IPS-18a (cell line): ENCODE measurements around the gene ACSS1.

ENCODE experiments used
- H3K27ac ChIP-seq: one replicate; pipeline ENCODE4 v1.5.1; 2013; ENCODE audit warnings: low read length
- H3K27me3 ChIP-seq: one replicate; pipeline ENCODE4 v1.6.1; 2013; ENCODE audit warnings: mild to moderate bottlenecking, low read length; ENCODE audit not compliant: control insufficient read depth, insufficient read depth
- H3K36me3 ChIP-seq: one replicate; pipeline ENCODE4 v1.6.1; 2013; ENCODE audit warnings: low read depth, low read length; ENCODE audit not compliant: control insufficient read depth
- H3K4me1 ChIP-seq: one replicate; pipeline ENCODE4 v1.6.1; 2013; ENCODE audit warnings: low read depth, low read length; ENCODE audit not compliant: control insufficient read depth
- H3K4me3 ChIP-seq: one replicate; pipeline ENCODE4 v1.5.1; 2013; ENCODE audit warnings: low read length
- H3K9ac ChIP-seq: one replicate; pipeline ENCODE4 v1.6.1; 2013; ENCODE audit warnings: mild to moderate bottlenecking, low read length, moderate library complexity
- H3K9me3 ChIP-seq: one replicate; pipeline ENCODE4 v1.6.1; 2013; ENCODE audit warnings: low read depth, low read length; ENCODE audit not compliant: control insufficient read depth

The ACSS1 gene

DNA sequence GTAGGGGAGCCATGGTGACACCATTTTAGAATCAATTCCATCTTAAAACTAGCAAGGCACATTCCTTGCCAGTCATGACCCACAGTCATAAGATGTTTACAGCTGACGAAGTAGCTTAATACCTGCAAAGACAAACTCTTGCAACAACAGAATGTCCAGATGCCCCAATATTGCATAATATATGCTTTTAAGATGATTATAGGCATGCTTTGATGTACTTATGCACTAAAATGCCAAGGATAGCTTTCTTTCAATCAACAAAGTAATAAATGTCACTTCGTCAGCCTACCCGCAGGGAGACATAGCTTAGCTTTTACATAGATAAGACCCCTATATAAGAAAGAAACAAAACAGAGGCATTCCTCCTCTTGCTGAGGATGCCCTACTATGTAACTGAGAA lies 26.7 kb downstream of the ACSS1 start:
- no peak overlapping the region for H3K4me3 ChIP-seq
- H3K27me3 ChIP-seq = no peaks in the 10 kb centered on the region
- no peaks in the 10 kb centered on the region for H3K36me3 ChIP-seq
- no peak overlapping the region for H3K27ac ChIP-seq
- H3K4me1 ChIP-seq = no peaks in the 10 kb centered on the region
- no peak overlapping the region for H3K9ac ChIP-seq
- no peaks in the 10 kb centered on the region for H3K9me3 ChIP-seq

DNA sequence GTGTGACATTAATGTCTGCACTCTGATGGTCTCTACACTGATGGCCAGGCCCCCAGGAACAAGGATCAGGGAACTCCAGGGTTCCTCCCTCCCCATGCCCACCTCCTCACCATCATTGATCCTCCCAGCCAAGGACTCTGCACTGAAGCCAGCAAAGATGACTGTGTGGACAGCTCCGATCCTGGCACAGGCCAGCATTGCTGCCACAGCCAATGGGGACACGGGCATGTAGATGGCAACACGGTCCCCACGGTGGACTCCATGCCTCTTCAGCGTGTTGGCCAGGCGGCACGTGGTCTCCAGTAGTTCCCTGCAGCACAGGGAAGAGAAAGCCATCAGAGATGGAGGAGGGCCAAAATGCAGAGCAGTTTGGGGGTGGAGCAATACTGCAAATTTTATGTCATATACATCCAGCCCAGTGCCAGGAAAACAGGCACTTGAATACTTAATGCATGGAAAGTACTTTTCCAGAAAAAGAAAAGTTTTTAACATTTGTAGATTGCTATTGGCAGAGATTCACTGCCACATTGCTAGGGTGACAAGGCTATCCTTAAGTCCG lies 27.2 kb downstream of the ACSS1 start:
- Histone ChIP-seq H3K4me3 (no peak overlapping the region), H3K4me1 (no peaks in the 10 kb centered on the region), H3K36me3 (no peaks in the 10 kb centered on the region), H3K27ac (no peak overlapping the region), H3K9me3 (no peaks in the 10 kb centered on the region), H3K27me3 (no peaks in the 10 kb centered on the region), H3K9ac (no peak overlapping the region)

DNA sequence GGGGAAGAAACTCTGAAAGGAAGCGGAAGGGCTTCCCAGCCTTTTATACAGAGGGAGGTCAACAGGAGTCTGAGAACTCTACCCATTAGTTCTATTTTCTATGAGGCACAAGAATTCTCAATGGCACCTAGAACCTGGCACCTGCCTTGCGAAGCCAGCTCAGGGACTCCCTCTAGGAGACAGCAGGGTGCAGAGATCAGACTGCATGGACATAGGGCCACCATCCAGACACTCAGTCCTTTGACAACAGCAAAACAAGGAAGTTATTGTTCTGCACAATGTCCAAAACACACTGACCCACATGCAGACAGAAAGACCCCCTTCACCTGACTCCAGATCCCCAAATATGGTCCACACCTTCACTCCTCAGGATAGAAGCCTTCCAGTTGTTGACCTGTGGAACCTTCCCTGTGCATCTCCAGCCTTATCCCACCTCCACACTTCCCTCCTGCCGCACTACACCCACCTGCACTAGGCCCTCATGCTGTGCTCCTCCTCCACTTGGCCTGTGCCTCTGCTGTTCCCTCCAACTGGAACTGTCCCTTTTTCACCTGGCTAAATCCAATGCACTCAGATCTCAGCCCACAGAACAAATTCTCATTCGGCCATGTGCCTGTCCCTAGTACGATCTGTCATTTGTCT lies 27.8 kb downstream of the ACSS1 start:
- H3K27ac ChIP-seq = no peak overlapping the region
- no peaks in the 10 kb centered on the region for H3K27me3 ChIP-seq
- H3K4me3 ChIP-seq = no peak overlapping the region
- H3K9ac ChIP-seq = no peak overlapping the region
- H3K36me3 ChIP-seq = no peaks in the 10 kb centered on the region
- no peaks in the 10 kb centered on the region for H3K4me1 ChIP-seq
- H3K9me3 ChIP-seq = no peaks in the 10 kb centered on the region

DNA sequence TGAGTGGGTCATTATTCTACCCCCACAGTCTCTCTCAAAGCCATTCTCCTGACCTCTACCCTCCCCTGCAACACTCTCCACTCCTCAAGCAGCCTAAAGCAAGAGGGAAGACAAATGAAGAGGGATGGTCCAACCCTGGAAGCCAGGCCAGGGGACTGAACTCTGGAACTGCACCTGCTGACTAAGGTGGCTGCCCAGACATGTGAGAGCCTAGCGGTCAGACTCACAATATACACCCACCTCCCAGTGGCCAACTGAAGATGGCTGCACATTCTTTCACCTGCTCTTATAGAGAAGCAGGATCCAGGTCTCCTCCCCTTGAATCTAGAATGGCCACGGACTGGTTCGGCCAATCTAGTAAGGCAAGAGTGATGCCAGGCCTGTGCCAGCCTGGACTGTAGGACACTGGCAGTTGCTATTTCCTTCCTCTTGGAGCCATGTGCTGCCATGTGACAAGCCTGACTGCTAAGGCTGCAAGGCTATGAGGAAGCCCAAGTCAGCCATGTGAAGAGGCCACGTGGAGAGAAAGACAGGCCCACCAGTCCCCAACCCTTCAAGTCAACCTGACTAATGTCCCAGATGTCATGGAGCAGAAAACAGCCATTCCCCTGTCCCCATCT lies 31.8 kb downstream of the ACSS1 start:
- Histone ChIP-seq H3K9ac (no peak overlapping the region), H3K36me3 (no peaks in the 10 kb centered on the region), H3K9me3 (no peaks in the 10 kb centered on the region), H3K4me1 (no peaks in the 10 kb centered on the region), H3K27ac (no peak overlapping the region), H3K27me3 (no peaks in the 10 kb centered on the region), H3K4me3 (no peak overlapping the region)

DNA sequence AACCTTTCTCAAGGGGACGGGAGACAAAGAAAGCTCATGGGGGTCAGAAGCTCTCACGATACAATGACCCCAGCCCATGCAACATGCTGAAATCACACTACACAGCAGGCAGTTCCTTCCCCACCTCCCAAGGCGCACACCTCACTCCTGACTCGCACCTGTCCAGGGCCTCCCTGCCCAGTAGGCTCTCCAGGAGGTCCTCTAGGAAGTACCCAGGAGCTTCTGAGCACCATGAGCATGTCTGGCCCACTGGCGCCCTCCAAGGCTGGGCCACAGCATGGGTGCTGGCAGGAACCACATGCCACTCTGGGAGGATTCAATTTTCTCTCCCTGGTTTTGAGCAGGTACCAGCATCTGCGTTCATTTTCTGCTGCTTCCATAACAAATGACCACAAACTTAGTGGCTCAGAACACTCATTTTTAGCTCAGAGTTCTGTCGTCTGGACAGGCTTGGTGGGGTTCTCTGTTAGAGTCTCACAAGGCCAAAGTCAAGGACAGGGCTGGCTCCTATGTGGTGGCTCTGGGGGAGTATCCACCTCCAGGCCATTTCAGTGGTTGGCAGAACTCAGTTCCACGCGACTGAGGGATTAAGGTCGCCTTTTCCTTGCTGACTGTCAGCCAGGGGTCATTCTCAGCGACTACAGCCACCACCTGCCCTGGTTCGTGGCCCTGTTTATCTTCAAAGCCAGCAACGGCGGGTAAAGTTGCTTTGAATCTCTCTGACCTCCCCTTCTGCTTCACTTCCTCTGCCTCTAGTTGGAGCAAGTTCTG lies 32.7 kb downstream of the ACSS1 start:
- H3K9me3 ChIP-seq = no peaks in the 10 kb centered on the region
- H3K36me3 ChIP-seq = no peaks in the 10 kb centered on the region
- no peak overlapping the region for H3K4me3 ChIP-seq

DNA sequence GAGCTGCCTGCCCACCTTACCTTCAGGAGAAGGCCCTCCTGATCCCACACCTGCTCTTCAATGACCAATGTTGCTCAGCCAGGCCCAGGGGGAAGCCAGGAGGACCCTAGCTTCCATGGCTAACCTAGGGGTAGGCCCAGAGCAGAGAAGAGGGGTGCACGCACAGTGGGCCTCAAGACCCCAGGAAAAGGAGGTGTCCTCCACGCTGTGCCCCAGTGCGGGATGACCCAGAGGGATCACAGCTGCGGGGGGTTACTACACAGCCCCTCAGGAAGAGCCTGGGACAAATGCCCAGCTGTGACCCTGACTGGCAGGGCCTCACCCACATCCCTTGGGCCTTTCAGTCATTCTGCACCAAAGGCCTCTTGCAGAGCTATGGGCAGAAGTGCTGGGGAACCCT lies 33.8 kb downstream of the ACSS1 start:
- Histone ChIP-seq H3K9ac (no peak overlapping the region), H3K9me3 (no peaks in the 10 kb centered on the region), H3K4me1 (no peaks in the 10 kb centered on the region), H3K27me3 (no peaks in the 10 kb centered on the region), H3K36me3 (no peaks in the 10 kb centered on the region), H3K4me3 (no peak overlapping the region), H3K27ac (no peak overlapping the region)

More for the DNA sequence above, 32.7 kb downstream of the ACSS1 start:
- Histone ChIP-seq H3K4me1 (no peaks in the 10 kb centered on the region), H3K27ac (no peak overlapping the region), H3K27me3 (no peaks in the 10 kb centered on the region), H3K9ac (no peak overlapping the region)

DNA sequence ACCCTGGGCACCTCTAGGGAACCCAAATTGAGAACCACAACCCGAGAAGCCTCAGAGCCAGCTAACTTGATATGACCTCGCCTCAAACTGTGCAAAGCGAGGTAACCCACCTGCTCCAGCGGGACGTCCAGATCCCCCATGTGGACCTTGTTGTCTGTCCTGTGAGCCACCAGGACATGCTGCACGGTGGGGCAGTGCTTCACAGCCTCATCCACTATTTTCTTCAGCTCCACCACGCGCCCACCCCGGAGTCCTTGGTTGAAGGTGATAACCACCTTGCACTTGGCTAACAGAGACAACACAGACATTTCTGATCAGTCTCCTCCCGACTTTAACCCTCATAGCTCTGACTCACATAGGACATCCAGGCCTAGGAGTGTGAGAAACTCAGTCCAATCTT lies 34.6 kb downstream of the ACSS1 start:
- H3K9ac ChIP-seq = no peak overlapping the region
- H3K4me1 ChIP-seq = no peaks in the 10 kb centered on the region
- no peaks in the 10 kb centered on the region for H3K27me3 ChIP-seq
- H3K9me3 ChIP-seq = no peaks in the 10 kb centered on the region
- no peak overlapping the region for H3K27ac ChIP-seq
- H3K36me3 ChIP-seq = no peaks in the 10 kb centered on the region
- no peak overlapping the region for H3K4me3 ChIP-seq

DNA sequence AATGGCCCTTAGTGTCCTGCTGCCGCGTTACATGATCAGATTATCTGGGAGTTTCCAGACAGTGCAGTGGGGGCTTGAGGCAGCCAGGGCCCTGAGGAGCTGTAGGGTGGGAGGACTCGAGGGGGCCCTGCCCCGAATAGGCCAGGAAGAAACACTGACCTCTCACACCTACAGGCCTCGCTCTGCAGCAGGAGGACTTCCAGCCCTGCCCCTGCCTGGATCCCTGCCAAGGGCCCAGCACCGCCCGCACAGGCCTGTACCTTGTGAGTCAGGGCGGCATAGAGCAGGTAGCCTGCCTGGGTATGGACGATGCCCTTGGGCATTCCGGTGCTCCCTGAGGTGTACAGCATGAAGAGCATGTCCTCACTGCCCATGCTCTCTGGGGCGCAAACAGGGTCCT lies 35.3 kb downstream of the ACSS1 start:
- Histone ChIP-seq H3K27me3 (no peaks in the 10 kb centered on the region), H3K9ac (no peak overlapping the region), H3K9me3 (no peaks in the 10 kb centered on the region), H3K36me3 (no peaks in the 10 kb centered on the region), H3K27ac (no peak overlapping the region), H3K4me3 (no peak overlapping the region), H3K4me1 (peaks cover under 1% of the 10 kb centered on the region)

DNA sequence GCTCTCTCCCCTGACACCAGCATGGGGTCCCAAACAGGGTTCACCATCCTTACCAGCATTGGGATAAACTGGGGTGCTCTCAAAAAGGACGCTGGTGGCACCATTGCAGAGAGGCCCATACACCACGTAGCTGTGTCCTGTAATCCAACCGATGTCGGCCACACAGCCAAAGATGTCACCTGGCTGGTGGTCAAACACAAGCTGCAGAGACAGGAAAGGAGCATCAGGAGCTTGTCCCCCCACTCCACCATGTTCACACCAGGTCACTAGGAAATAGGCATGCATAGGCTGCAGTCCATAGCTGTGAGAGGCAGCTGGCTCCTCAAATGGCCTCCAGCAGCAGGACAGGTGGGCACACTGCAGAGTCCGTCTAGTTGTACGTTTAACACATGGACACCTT lies 36.6 kb downstream of the ACSS1 start:
- Histone ChIP-seq H3K36me3 (no peaks in the 10 kb centered on the region), H3K9ac (no peak overlapping the region), H3K4me1 (peaks cover 3% of the 10 kb centered on the region), H3K27ac (no peak overlapping the region), H3K27me3 (no peaks in the 10 kb centered on the region), H3K4me3 (no peak overlapping the region), H3K9me3 (no peaks in the 10 kb centered on the region)

DNA sequence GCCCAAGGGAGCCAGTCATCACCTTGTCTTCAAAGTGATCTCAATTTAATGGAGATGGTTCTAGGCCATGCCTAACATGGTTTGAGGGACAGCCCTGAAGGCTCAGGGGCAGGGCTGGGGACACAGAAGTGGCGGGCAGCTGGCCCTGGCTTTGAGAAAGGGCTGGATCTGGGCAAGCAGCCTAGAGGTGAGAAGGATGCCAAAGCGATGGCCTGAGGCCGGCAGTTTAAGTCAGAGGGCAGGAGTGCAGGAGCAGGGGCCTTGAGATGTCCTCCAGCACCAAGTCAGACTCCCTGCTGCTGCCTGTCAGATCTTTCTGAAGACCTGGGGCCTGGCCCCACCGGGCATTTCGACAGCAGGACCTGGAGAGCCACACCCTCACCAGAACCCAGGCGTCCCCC lies 37.0 kb downstream of the ACSS1 start:
- H3K9me3 ChIP-seq = no peaks in the 10 kb centered on the region
- no peaks in the 10 kb centered on the region for H3K36me3 ChIP-seq
- H3K27me3 ChIP-seq = no peaks in the 10 kb centered on the region
- H3K4me3 ChIP-seq = no peak overlapping the region
- peaks cover 3% of the 10 kb centered on the region for H3K4me1 ChIP-seq
- H3K9ac ChIP-seq = no peak overlapping the region
- no peak overlapping the region for H3K27ac ChIP-seq

DNA sequence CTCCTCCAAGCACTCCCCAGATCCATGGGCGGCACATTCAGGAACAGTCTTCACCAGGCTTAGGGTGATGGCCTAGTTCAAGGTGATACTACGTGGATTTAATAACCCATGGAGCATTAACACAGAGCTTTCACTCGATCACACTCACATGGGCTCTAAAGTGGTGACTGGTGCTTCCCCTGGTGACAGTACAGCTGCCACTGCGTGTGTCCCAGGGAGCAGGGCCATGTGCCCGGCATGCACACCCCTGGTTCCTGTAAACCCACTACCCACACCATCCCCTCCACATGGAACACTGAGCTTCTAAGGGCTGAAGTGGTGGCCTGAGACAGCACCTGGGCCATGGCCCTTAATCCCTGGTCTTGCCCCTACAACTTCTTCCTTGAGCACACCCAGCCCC lies 37.6 kb downstream of the ACSS1 start:
- H3K9me3 ChIP-seq = no peaks in the 10 kb centered on the region
- H3K36me3 ChIP-seq = no peaks in the 10 kb centered on the region
- H3K4me3 ChIP-seq = no peak overlapping the region
- H3K27ac ChIP-seq = no peak overlapping the region
- H3K4me1 ChIP-seq = peaks cover 3% of the 10 kb centered on the region
- no peak overlapping the region for H3K9ac ChIP-seq
- no peaks in the 10 kb centered on the region for H3K27me3 ChIP-seq
